ENCODE data around the gene RHBG. TPM values are rescaled to one million over a fixed set of nuclear protein-coding genes. Genes with fewer than 3 reads are reported as not detected.
"Not testable (repeated sequence)": the region's sequence is repeated elsewhere in the genome, so short reads cannot be mapped to it uniquely, and the experiment has no call there.

Gene RHBG
- total and polyA plus RNA-seq, 12 donors: 0.16 to 3.0 (median 0.99) TPM; not detected in 2

DNA sequence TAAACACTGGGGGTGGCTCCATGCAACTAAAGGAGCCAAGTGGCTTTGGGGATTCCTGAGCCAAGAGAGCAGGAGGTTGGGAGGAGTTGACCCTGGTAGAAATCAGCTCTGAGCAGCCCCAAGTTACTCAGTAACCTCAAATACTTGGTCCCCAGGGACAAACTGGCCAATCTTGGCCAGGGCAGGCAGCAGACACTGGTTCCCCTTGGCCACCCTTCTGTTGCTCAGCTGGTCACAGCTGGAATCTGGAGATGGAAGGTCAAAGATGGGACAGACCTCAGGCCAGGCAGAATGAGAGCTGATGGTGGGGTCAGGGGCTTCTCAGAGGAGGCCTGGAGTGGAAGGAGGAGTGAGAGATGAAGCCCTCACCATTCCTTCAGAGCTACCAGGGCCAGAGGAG, 3.3 kb upstream of the RHBG start:
- DNase-seq: no peak
- Histone ChIP-seq H3K27ac (no peak overlapping the region), H3K27me3 (no peaks in the 10 kb centered on the region), H3K9me3 (replicated peaks in 1 of 3) (no peaks in the 10 kb centered on the region), H3K36me3 (replicated peaks in 1 of 2) (no peaks in the 10 kb centered on the region), H3K4me3 (no peak overlapping the region), H3K4me1 (replicated peaks in 1 of 2) (peaks cover 4 to 14% of the 10 kb centered on the region in 2 donors)
- intact Hi-C loops (cut with DNase I): no loop called here
- TF ChIP-seq CTCF (IDR thresholded peaks at IDR 0.05): no peak
- TF ChIP-seq POLR2A (IDR thresholded peaks at IDR 0.05): no peak

DNA sequence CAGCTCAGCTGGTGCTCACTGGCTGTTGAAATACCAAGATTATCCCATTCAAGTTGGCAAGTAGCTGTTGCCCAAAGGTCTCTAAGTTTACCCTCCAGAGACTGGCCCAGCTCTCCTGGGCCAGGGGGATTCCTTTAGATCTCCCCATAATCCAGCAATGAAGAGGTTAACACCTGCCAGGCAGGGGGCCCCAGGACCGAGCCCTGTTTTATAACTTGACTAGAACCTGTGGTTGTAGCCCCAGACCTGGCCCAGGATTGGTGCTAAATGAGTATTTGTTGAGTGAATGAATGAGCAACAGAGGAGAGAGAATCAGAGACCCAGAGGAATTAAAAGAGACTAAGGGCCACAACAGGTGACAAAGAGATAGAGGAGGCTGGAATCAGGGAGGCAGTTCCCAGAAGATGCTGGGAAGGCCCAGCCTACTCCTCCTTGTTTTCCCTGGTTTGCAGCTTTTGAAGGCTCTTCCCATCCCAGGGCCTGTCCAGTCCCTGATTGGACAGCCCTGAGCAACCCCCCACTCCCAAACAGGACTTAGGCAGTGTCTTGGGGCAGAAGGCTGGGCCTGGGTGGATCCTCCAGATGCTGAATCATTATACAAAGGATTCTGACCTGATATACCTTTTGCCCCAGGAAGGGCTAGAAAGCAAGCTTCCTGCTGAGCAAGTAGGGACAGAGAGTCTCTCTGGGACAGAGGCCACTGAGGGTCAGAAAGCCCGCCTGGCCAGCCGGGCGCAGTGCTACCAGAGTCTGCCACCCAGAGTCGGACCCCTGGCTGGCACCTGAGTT, 2.4 kb upstream of the RHBG start:
- H3K27me3 ChIP-seq: no peaks in the 10 kb centered on the region

DNA sequence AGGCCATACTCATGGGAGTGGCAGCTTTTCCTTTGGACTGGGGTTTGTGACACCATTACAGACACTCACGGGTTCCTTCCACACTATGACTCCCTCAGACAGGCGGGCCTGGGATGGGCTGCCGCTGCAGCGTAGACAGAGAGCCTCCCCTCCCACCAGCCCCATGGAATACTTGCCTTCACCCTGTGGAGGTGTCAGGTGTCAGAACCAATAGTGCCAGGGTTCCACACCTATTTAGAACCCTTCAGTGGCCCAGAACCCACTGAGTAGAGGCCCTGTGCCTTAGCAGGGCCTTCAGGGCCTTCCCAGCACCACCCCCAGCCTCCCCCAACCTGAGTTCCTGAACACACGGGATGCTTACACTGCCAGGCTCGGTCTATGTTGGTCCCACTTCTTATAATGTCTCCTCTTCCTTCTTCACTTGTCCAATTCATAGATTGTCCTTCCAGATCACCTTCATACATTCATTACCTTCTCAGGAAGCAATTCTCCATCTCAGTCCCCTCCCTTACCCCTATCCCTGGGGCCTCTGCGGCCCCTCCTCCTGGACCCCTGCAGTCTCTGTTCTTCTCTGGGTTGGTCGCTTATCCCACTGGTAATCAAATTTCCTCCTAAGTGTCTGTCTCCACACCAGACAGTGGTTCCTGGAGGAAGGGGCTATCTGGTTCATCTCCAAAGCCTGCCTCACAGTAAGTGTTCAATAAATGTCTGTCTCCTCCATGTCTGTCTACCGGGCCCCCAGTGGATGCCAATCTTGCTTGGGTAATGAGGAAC, 1.4 kb upstream of the RHBG start:
- 85 to 89% (median 88%) methylated on average over 6 to 9 of the region's 9 CpGs for WGBS, 4 donors
- H3K27me3 ChIP-seq: no peaks in the 10 kb centered on the region
- no peaks in the 10 kb centered on the region for H3K36me3 ChIP-seq (replicated peaks in 1 of 2)
- H3K4me3 ChIP-seq: no peak overlapping the region
- DNase-seq: no peak
- intact Hi-C loops (cut with DNase I): no loop called here
- H3K9me3 ChIP-seq (replicated peaks in 1 of 3): no peaks in the 10 kb centered on the region
- no peak for TF ChIP-seq POLR2A (IDR thresholded peaks at IDR 0.05)
- no peak for TF ChIP-seq CTCF (IDR thresholded peaks at IDR 0.05)
- no peak overlapping the region for H3K27ac ChIP-seq
- H3K4me1 ChIP-seq (replicated peaks in 1 of 2): peaks cover 4 to 14% of the 10 kb centered on the region in 2 donors

More for the DNA sequence above, 2.4 kb upstream of the RHBG start:
- intact Hi-C loops (cut with DNase I): no loop called here
- DNase-seq: no peak
- H3K27ac ChIP-seq: no peak overlapping the region
- no peaks in the 10 kb centered on the region for H3K9me3 ChIP-seq (replicated peaks in 1 of 3)
- 86 to 94% (median 91%) methylated on average over 4 to 5 of the region's 5 CpGs for WGBS, 4 donors
- TF ChIP-seq POLR2A (IDR thresholded peaks at IDR 0.05): no peak
- no peak for TF ChIP-seq CTCF (IDR thresholded peaks at IDR 0.05)
- no peak overlapping the region for H3K4me3 ChIP-seq
- H3K36me3 ChIP-seq (replicated peaks in 1 of 2): no peaks in the 10 kb centered on the region
- peaks cover 4 to 14% of the 10 kb centered on the region in 2 donors for H3K4me1 ChIP-seq (replicated peaks in 1 of 2)

GRCh38 chr1:156368157-156368658, 803 bp upstream of the RHBG start:
- peak in 1 of 7 donors; percentile 37 for DNase-seq
- no peaks in the 10 kb centered on the region for H3K36me3 ChIP-seq (replicated peaks in 1 of 2)
- H3K9me3 ChIP-seq (replicated peaks in 1 of 3): no peaks in the 10 kb centered on the region
- H3K4me1 ChIP-seq (replicated peaks in 1 of 2): peaks cover 4 to 14% of the 10 kb centered on the region in 2 donors
- intact Hi-C loops (cut with DNase I): no loop called here
- no peak for TF ChIP-seq CTCF (IDR thresholded peaks at IDR 0.05)
- H3K27ac ChIP-seq: no peak overlapping the region
- 79 to 85% (median 83%) methylated on average over 6 to 7 of the region's 7 CpGs for WGBS, 4 donors
- H3K27me3 ChIP-seq: no peaks in the 10 kb centered on the region
- H3K4me3 ChIP-seq: no peak overlapping the region

DNA sequence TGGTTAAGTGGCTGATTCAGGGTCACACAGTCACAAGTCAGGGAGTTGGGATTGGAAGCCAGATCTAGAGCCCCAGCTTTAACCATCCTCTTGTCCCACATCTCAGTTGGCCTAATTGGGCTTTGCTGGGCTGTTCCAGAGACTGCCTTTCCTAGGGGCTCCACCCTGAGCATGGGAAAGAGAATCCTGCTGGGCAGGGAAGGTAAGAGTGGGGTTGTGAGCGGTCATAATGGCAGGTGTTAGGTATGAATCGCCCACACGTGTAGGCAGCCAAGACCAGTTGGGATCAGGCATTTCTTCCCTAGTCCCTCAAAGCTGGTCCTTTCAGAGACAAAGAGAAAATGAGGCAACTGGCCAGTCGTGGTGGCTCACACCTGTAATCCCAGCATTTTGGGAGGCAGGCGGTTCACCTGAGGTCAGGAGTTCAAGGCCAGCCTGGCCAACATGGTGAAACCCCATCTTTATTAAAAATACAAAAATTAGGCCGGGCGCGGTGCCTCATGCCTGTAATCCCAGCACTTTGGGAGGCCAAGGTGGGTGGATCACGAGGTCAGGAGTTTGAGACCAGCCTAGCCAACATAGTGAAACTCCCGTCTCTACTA, 775 bp downstream of the RHBG start:
- H3K36me3 ChIP-seq (replicated peaks in 1 of 2); DNase-seq; H3K27me3 ChIP-seq; H3K27ac ChIP-seq; H3K9me3 ChIP-seq (replicated peaks in 1 of 3); intact Hi-C loops (cut with DNase I): not testable (repeated sequence)
- Histone ChIP-seq H3K4me3 (peak overlapping the region in 2 of 4 donors; percentile 48 to 58), H3K4me1 (replicated peaks in 1 of 2) (peaks cover 4 to 14% of the 10 kb centered on the region in 2 donors)
- WGBS, 4 donors: 90 to 94% (median 92%) methylated on average over 10 of the region's 10 CpGs
